Measurements from ENCODE around the gene NFAM1. TPM values are rescaled to one million over a fixed set of nuclear protein-coding genes. Genes with fewer than 3 reads are reported as not detected.
A peak's percentile ranks its signal among the peaks of the same experiment; 100 is the strongest.

NFAM1 gene
- total and polyA plus RNA-seq, 2 experiments from 2014 or later: 0.11 to 0.49 TPM

DNA sequence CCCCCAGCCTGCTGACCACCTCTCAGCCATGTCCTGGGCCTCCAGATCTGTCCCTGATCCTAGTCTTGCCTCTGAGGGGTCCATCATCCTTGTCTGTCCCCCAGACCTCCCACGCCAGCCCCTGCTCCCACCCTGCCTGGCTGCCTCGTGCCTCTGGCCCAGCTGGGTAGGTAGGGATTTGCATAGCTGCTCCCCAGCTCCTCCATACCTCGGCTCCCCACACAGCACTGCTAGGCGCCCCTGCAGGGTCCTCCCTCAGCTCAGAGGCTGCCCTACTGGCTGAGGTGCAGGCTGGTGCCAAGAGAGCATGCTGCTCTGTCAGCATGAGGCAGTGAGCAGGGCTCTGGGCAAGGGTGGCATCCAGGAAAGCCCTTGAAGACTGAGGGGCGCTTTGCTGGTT is 47.7 kb downstream of the NFAM1 start:
- H3K27me3 ChIP-seq (ENCODE audit: insufficient read depth): no peaks in the 10 kb centered on the region
- Mint-ChIP-seq H3K4me1 (peaks cover 27% of the 10 kb centered on the region), H3K27ac (no peak overlapping the region), H3K4me3 (no peak overlapping the region), H3K9me3 (no peaks in the 10 kb centered on the region), H3K27me3 (ENCODE audit: insufficient read depth, low read depth, poor library complexity) (peaks cover 20% of the 10 kb centered on the region), H3K36me3 (ENCODE audit: low read depth) (no peaks in the 10 kb centered on the region; the same call in 2 of the 3 replicates)
- ATAC-seq: peak; percentile 25
- H3K27ac ChIP-seq (ENCODE audit: low read depth): no peak overlapping the region
- H3F3A ChIP-seq (replicated peaks; ENCODE audit: low read depth): no peaks in the 10 kb centered on the region
- H3K36me3 ChIP-seq (ENCODE audit: insufficient read depth): no peaks in the 10 kb centered on the region
- peaks cover 9% of the 10 kb centered on the region for H3K4me1 ChIP-seq (ENCODE audit: insufficient read depth)
- H2AFZ ChIP-seq: no peak overlapping the region
- H3K4me3 ChIP-seq: no peak overlapping the region
- H4K20me1 ChIP-seq (replicated peaks; ENCODE audit: insufficient read depth): no peaks in the 10 kb centered on the region
- no peaks in the 10 kb centered on the region for H3K79me2 ChIP-seq (replicated peaks; ENCODE audit: insufficient read depth)
- TF ChIP-seq CTCF (conservative IDR thresholded peaks at IDR 0.05; ENCODE audit: low read depth in 2 of 2): no peak
- no peak for TF ChIP-seq ZNF331 (CRISPR knock-in tag; IDR thresholded peaks at IDR 0.05; ENCODE audit: low read depth)
- TF ChIP-seq, protein P1, sequence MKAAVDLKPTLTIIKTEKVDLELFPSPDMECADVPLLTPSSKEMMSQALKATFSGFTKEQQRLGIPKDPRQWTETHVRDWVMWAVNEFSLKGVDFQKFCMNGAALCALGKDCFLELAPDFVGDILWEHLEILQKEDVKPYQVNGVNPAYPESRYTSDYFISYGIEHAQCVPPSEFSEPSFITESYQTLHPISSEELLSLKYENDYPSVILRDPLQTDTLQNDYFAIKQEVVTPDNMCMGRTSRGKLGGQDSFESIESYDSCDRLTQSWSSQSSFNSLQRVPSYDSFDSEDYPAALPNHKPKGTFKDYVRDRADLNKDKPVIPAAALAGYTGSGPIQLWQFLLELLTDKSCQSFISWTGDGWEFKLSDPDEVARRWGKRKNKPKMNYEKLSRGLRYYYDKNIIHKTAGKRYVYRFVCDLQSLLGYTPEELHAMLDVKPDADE (IDR thresholded peaks at IDR 0.05): no peak
- TF ChIP-seq CREB1 (CRISPR knock-in tag; IDR thresholded peaks at IDR 0.05; ENCODE audit: low read depth): no peak
- TF ChIP-seq JUNB (IDR thresholded peaks at IDR 0.05; ENCODE audit: unreplicated experiment): no peak
- TF ChIP-seq ZNF462 (CRISPR knock-in tag; IDR thresholded peaks at IDR 0.05): no peak
- no peak for TF ChIP-seq POLR2AphosphoS5 (IDR thresholded peaks at IDR 0.05; ENCODE audit: low read depth)
- no peaks in the 10 kb centered on the region for H3K9me2 ChIP-seq (ENCODE audit: insufficient read depth)
- H3K4me2 ChIP-seq: no peak overlapping the region
- no peak for DNase-seq (ENCODE audit: low spot score)

All from GM23338 (cell line).